Measurements from ENCODE around the gene CT55.
"Not testable (repeated sequence)": the region's sequence is repeated elsewhere in the genome, so short reads cannot be mapped to it uniquely, and the experiment has no call there.

The CT55 gene, protein sequence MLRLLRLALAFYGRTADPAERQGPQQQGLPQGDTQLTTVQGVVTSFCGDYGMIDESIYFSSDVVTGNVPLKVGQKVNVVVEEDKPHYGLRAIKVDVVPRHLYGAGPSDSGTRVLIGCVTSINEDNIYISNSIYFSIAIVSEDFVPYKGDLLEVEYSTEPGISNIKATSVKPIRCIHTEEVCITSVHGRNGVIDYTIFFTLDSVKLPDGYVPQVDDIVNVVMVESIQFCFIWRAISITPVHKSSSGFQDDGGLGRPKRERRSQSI

DNA sequence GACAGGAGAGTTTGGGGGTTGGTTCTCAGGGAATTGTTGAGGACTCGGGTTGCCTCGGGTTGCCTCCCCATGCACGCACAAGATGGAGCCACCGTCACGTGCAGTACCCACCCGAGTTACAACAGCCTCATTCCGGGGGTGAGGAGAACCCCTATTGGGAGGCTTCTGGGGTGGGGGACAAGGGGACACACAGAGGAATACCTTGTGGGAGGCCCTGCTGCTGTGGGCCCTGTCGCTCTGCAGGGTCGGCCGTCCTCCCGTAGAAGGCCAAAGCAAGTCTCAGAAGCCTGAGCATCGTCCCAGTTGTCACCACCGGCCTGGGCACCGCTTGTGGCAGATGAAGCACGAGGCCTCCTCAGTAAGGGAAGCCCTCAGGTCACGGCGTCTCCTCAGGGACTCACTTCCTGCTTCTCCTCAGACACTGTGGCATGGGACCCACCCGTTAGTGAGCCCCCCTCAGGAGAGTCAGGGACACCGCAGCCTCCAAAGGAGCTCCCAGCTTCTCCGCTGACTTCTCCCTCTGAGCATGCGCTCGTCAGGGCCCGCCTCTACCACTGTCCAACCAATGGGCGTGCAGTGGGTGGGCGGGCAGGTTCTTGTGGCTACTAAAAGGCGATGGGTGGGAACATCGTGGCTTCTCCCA lies at the start of gene CT55:
Gene CT55, minus strand, starts transcription at position 522 of the 643 bp plus-strand sequence. Its CDS starts 227 bp downstream, at position 295.
- no peak for DNase-seq (ENCODE audit: low read depth)

DNA sequence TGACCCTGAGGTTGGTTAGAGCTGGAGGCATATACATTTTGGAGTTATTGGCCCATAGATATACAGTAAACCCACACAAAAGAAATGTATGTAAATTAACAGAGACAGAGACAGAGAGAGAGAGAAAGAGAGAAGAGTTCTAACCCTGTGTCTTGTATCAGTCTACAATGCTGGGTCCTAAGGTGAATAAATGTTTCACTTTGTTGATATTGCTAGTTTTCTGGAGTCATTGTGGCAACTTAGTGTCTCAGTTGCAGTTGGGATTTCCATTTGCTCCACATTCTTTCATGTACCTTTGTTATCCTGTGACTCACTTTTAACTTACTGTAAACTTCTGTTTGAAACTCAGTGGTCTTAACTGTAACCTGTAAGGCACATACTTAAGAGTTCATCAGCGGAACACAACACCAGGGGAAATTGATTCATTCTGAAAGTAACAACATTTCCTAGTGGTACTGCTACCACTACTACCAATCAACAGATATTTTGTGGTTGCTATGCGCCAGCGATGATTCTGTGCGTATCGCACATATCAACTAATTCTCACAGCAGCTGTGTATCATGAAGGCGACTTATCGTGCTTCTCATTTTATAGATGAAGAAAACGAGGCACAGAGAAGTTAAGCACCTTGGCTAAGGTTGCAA lies 42.1 kb upstream of the CT55 start:
- DNase-seq (ENCODE audit: low read depth): no peak

DNA sequence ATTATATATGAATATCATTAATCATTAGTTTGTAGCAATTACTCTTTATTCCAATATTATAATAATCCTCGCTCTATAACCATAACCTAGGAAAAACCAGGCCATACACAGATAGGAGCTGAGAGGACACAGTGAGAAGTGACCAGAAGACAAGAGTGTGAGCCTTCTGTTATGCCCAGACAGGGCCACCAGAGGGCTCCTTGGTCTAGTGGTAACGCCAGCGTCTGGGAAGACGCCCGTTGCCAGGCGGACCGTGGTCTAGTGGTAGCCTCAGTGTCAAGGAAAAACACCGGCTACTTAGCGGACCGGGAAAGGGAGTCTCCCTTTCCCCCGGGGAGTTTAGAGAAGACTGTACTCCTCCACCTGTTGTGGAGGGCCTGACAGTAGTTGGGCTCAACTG lies 35.2 kb upstream of the CT55 start:
- not testable (repeated sequence) for DNase-seq (ENCODE audit: low read depth)

DNA sequence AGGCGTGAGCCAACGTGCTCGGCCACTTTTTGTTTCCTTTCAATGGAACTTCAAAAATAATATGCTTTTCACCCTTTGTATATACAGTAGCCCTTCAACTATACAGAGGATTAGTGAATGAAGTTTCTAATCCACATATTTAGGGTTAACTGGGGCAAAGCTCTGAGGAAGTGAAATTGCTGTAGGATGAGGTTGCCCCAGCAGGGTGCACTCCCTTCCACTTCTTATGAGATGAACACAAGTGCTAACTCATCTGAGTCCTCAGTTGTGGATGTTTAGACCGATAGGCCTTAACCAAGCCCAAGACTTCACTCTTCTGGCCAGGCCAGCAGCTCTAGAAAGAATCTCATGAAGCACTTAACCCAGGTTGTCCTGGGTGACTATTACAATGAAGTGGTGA lies 29.1 kb upstream of the CT55 start:
- DNase-seq (ENCODE audit: low read depth): no peak

DNA sequence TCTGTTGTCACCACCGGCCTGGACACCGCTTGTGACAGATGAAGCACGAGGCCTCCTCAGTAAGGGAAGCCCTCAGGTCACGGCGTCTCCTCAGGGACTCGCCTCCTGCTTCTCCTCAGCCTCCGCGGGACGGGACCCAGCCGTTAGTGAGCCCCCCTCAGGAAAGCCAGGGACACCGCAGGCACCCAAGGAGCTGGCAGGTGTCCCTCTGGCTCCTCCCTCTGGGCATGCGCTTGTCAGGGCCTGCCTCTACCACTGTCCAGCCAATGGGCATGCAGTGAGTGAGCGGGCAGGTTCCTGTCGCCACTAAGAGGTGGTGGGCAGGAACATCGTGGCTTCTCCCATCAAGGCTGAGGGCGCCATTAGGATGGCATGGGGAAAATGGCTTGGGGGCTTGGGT lies 23.5 kb upstream of the CT55 start:
- no peak for DNase-seq (ENCODE audit: low read depth)

DNA sequence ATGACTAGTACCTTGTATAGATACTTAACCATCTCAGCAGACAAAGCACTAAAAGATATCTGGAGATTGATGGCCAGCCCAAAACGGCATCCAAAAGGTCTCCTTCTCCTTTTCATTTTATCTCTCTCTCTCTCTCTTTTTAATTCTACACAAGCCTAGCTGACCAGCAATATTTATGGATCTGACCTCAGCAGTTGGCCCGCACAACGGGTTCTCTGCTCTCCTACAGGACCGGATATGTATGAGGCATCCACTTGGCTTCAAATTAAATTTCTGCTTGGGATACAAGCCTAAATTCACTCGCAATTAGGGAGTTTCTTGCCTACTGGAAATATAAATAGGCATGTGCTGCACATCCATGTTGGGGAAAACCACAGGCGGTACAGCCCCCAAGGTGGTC lies 22.5 kb upstream of the CT55 start:
- DNase-seq (ENCODE audit: low read depth): no peak

DNA sequence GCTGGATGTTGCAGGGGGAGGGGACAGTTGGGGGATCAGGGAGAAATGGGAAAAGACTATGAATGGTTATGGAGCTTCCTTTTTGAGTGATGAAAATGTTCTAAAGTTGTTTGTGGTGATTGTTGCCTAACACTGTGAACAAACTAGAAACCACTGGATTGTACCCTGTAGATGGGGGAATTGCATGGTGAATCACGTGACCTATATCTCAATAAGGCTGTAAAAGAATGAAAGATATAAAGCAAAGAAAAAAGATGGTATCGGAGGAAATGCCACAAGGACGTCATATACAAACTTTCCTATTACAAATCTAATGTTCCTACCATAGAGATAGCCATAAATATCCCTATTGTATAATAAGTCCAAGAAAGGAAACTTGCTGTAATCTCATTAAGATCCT lies 20.6 kb upstream of the CT55 start:
- no peak for DNase-seq (ENCODE audit: low read depth)

DNA sequence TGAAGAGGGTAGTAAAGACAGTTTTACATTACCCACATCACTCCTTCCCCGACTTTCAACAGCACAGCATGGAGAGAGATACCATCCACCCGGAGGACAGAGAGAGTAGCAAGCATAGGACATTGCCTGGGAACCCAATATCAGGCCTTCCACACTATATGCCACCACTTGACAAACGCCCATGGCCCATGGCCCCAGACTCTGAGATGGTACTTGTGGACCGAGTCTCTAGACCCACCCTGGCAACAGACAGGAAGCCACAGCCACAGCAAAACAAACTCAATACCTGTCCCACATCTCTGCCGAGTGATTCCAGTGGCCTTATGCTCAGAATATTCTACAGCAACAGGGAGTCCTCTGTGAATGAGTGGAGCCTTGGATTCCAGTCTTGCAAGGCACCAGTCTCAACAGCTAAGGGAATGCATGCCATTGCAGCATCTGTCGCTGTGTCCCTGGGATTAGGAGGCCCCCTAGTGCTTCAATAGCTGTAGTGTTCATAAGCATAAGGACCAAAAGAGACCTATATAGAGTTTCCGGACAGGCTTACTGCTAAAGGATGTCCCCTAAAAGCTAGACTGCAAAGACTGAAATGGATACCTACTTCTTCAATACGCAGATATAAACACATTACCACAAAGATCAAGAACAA lies 14.7 kb upstream of the CT55 start:
- no peak for DNase-seq (ENCODE audit: low read depth)

DNA sequence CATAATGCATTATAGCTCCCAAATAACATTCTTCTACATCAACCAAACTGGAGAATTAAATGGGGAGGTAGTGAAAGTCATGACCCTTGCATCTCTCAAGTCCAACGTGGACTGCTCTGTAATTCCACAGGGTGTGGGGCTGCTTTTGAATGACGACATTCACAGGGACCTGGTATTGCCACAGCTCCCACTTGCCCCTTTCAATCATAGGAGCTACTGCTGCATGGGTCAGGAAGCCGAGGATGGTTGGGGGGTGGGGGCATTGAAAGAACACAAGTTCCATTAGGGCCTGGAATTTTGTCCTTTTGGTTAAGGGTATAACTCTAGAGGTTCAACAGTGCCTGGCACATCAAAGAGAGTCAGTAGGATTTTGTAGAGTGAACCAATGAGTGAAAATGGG lies 7.4 kb upstream of the CT55 start:
- no peak for DNase-seq (ENCODE audit: low read depth)

DNA sequence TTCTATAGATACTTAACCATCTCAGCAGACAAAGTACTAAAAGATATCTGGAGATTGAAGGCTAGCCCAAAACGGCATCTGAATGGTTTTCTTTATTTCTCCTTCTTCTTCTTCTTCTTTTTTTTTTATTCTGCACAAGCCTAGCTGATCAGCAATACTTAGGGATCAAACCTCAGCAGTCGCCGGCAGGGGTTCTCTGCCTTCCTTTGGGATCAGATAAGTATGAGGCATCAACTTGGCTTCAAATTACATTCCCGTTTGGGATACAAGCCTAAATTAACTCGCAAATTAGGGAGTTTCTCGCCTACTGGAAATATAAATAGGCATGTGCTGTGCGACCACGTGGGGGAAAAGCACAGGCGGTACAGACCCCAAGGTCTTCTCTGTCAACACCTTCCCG lies 730 bp downstream of the CT55 start:
- DNase-seq (ENCODE audit: low read depth): no peak

DNA sequence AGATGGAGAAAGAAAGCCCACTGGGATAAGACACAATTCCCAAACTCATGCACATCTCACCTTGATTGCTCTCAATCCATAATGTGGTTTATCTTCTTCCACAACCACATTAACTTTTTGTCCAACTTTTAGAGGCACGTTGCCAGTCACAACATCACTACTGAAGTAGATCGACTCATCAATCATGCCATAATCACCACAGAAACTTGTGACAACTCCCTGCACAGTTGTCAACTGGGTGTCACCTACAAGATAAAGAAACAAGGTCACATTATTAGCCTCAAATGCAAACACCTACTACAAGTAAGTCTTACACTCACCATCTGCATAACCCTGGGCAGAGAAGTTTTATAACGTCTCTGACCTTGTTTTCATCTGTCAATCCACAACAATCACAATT lies 1.7 kb downstream of the CT55 start:
- DNase-seq (ENCODE audit: low read depth): not testable (repeated sequence)

DNA sequence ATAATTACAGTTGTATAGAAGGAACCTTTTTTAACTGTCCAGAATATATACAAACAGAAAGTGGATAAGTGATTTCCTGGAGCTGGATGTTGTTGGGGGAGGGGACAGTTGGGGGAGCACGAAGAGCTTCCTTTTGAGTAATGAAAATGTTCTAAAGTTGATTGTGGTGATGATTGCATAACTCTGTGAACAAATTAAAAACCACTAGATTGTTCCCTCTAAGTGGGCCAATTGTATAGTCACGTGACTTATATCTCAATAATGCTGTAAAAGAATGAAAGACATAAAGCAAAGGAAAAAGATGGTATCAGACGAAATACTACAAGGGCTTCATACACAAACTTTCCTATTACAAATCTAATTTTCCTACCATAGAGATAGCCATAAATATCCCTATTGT lies 2.7 kb downstream of the CT55 start:
- DNase-seq (ENCODE audit: low read depth): no peak

DNA sequence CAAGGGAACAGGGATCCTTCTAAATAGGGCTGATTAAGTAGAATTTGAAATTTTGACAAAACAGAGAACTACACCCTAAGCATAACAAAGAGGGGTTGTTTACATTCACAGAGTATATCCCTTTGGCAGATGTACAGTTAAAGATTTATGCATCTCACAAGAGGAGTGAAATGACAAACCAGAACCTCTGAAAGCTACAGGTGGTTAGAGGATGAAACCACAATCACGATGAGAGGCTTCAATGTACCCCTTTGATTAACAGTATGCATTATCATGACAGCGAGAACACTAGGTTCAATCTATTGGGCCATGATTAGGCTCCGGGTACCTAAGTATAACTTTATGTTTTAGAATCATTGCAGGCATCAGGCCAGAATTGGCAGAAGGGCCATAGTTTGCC lies 16.5 kb downstream of the CT55 start:
- not testable (repeated sequence) for DNase-seq (ENCODE audit: low read depth)

DNA sequence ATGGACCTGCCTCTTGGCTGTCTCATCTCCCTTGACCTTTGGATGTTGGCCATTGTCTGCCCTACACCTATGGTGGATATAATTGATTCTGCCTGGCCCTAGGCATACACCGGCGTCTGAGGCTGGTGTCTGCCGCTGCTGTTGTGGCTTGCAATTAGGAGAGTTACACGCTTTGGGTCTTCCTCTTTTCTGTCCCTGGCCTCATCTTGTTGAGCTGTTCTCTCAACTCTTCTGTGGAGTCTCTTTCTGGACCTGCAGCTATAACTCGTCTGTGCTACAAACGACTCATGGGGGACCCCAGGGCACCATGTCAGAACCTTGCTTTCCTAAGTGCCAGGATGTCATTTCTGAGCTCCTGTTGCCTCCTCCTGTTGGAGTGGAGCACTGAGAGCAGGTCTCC lies 45.1 kb downstream of the CT55 start:
- not testable (repeated sequence) for DNase-seq (ENCODE audit: low read depth)

DNA sequence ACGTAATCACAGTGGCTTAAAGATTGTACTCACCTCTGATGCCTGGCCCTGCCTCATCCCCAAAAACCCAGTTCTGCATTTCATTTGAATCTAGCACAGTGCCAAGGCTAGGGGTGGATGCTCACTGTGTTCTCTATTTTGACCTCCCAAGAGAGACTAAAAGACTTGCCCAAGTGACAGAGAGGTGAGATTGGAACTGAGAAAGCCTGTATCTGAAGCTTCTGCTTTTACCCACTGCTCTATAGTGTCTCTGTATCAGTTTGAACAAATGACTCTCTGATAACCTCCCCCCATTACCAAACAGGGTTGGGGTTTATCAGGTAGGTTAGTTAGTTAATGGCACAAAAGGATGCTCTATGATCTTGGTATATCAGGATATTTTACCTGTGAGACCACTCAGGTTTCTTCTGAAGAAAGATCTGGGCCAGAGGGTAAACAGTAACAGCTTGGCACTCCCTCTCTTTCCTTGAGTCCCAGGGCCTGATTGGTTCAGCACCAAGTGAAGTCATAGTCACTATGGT lies 51.1 kb downstream of the CT55 start, which contains the start of gene ETDB:
Gene ETDB, minus strand, starts transcription at position 471 of the 521 bp plus-strand sequence. CDS start 1,265 bp downstream, outside the sequence.
- not testable (repeated sequence) for DNase-seq (ENCODE audit: low read depth)

DNA sequence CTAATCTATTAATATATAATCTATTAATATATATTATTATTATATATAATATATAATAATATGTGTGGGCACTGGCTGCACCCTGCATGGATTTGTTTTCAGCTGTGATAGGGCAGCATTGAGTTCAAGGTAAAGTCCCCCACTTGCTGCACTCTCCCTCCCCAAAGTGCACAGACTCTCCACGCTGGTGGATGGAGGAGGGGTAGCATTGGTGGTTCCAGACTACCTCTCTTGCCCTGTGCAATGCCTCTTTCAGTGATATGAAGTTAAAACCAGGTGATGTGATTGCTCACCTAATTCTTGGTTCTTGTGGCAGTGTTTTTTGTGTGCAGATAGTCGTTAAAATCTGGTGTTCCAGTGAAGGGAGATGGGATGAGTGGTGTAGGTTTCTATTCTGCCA lies 55.1 kb downstream of the CT55 start:
- not testable (repeated sequence) for DNase-seq (ENCODE audit: low read depth)

DNA sequence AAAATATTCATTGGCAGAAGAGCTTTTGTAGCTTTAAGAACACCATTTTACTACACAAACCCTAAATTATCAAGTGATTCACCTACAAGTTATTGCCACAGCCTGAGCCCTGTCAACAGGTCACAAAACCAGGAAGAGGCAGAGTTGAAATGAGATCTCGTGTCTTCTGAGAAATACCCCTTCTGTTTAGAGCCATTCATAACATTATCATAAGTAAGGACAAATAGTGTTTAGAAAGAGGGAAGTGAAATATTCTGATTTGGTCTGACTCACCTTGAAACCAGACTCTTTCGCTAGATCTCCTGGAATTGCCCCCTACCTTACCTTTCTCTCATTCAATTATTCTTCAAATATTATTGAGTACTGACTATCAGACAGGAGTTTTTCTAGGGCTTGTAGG lies 56.8 kb downstream of the CT55 start:
- DNase-seq (ENCODE audit: low read depth): no peak

DNA sequence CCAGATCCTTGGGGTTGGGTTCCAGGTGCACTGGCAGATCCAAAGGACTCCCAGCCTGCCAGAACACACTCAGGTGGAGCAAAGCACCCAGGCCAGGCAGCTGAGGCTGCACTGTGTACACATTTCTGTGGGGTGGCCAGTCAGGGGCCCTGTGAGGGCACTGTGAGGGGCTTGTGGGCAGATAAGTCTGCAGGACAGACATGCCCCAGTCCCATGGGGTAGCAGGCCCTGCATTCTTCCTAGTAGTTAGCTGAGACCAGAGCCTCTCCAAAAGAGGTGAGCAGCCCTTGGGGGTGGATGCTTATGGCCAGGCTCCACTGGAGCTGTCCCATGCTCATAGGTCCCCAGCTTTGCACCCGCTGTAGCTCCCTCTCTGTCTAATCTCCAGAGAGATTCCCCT lies 58.5 kb downstream of the CT55 start:
- DNase-seq (ENCODE audit: low read depth): no peak

DNA sequence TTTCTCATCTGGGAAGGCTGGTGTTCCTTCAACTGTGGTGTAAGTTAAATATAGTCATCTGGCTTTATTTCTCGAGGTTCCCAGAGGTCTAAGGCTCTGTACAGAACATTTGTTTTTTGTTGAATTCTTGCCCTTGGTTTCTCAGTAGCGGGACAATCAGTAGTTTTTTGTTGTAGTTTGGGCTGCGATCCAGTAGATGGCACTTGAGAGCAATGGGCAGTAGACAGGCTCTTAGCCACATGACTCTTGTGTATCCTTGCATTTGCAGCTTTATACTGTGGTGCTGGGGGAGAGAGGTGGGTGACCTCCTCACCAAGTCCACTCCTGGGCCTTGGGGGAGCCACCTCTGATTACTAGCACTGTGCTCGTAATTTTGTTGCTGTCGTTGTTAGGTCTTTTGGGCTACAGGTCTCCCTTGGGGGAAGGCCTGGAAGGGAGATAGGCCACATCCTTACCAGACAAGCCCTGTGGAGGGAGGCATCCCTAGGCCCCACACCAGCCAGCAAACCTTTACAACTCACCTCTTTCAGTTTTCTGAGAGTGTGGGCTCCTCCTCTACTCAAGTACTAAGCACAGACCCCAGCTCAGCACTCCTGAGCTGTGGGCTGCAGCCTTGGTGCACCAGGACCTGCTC lies 59.0 kb downstream of the CT55 start:
- DNase-seq (ENCODE audit: low read depth): peak; percentile 10

DNA sequence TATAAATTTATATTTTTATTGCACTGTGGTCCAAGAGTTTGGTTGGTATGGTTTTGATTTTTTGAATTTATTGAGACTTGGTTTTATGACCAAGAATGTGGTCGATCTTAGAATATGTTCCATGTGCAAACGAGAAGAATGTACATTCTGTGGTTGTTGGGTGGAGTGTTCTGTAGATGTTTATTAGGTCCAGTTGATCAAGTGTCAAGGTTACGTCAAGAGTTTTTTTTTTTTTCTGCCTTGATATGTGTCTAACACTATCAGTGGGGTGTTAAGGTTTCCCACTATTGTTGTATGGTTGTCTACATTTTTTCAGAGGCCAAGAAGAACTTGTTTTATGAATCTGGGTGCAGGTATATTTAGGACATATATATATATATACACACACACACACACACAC lies 61.6 kb downstream of the CT55 start:
- no peak for DNase-seq (ENCODE audit: low read depth)

Data from stimulated activated CD8-positive, alpha-beta memory T cell treated with anti-CD3 and anti-CD28 coated beads, Interleukin-12 subunit alpha, Interleukin-12 subunit beta, amount 100 ng/mL, for 1 hour (primary cell).